ENCODE measurements around the gene BCAN.
"Not testable (repeated sequence)": the region's sequence is repeated elsewhere in the genome, so short reads cannot be mapped to it uniquely, and the experiment has no call there.

BCAN gene

GRCh38 chr1:156619582-156619955 is 22.3 kb upstream of the BCAN start:
- no peak for DNase-seq

GRCh38 chr1:156622581-156623297 is 19.2 kb upstream of the BCAN start:
- no peak for DNase-seq

- peak; percentile 84 for DNase-seq
Observed at GRCh38 chr1:156623946-156624813, 17.7 kb upstream of the BCAN start.

GRCh38 chr1:156624814-156625435 is 17.0 kb upstream of the BCAN start:
- DNase-seq = peak; percentile 41

GRCh38 chr1:156625436-156626078 is 16.4 kb upstream of the BCAN start:
- DNase-seq = peak; percentile 72

GRCh38 chr1:156626079-156626438 is 15.9 kb upstream of the BCAN start:
- DNase-seq = no peak

- DNase-seq = peak; percentile 87
Observed at GRCh38 chr1:156627313-156627880, 14.5 kb upstream of the BCAN start.

GRCh38 chr1:156629823-156630449 is 12.0 kb upstream of the BCAN start:
- no peak for DNase-seq

GRCh38 chr1:156631152-156631551 is 10.8 kb upstream of the BCAN start:
- not testable (repeated sequence) for DNase-seq

GRCh38 chr1:156632355-156632754 is 9.6 kb upstream of the BCAN start:
- no peak for DNase-seq

GRCh38 chr1:156638189-156638985 is 3.5 kb upstream of the BCAN start:
- DNase-seq = no peak

- peak; percentile 43 for DNase-seq
Observed at GRCh38 chr1:156639601-156640101, 2.3 kb upstream of the BCAN start.

- peak; percentile 51 for DNase-seq
Observed at GRCh38 chr1:156640842-156641706, 843 bp upstream of the BCAN start.

GRCh38 chr1:156642265-156643048 is 540 bp downstream of the BCAN start:
- DNase-seq = peak; percentile 48

GRCh38 chr1:156643049-156643777 is 1.3 kb downstream of the BCAN start:
- peak; percentile 42 for DNase-seq

GRCh38 chr1:156643778-156644092 is 1.8 kb downstream of the BCAN start:
- peak; percentile 36 for DNase-seq

- DNase-seq = no peak
Observed at GRCh38 chr1:156644146-156644545, 2.2 kb downstream of the BCAN start.

- DNase-seq = no peak
Observed at GRCh38 chr1:156644640-156645039, 2.7 kb downstream of the BCAN start.

GRCh38 chr1:156645056-156645455 is 3.1 kb downstream of the BCAN start:
- DNase-seq = no peak

Measured in DMS53 (cell line).